BLaER1 treated with 17β-estradiol and CSF1 and Interleukin-3, amounts not matched to agents 10 nM and 100 nM (cell line): ENCODE measurements around the gene BDKRB2.

Source experiments
- H3K27ac ChIP-seq, 11 experiments: shearing (Covaris generic); formaldehyde crosslinking; 2 replicates each; pipeline ENCODE4 v1.8.1; 2022
- H3K27me3 ChIP-seq, 11 experiments: shearing (Covaris generic); formaldehyde crosslinking; 2 replicates each; pipeline ENCODE4 v1.8.1; 2022
- H3K36me3 ChIP-seq, 11 experiments: shearing (Covaris generic); formaldehyde crosslinking; 2 replicates each; pipeline ENCODE4 v1.8.1; 2022
- H3K4me1 ChIP-seq, 10 experiments: shearing (Covaris generic); formaldehyde crosslinking; 2 replicates each; pipeline ENCODE4 v1.8.1; 2022
- H3K4me2 ChIP-seq, 11 experiments: shearing (Covaris generic); formaldehyde crosslinking; 2 replicates each; pipeline ENCODE4 v1.8.1; 2022
- H3K4me3 ChIP-seq, 10 experiments: shearing (Covaris generic); formaldehyde crosslinking; 2 replicates each; pipeline ENCODE4 v1.8.1; 2022
- H3K9ac ChIP-seq, 11 experiments: shearing (Covaris generic); formaldehyde crosslinking; 2 replicates each; pipeline ENCODE4 v1.8.1; 2022
- H3K9me3 ChIP-seq, 11 experiments: shearing (Covaris generic); formaldehyde crosslinking; replicated peaks in 1 of 11; 2 replicates each; pipeline ENCODE4 v1.8.1; 2022
- H4K20me1 ChIP-seq, 11 experiments: shearing (Covaris generic); formaldehyde crosslinking; 2 replicates each; pipeline ENCODE4 v1.8.1; 2022
- Cebpa-rat ChIP-seq, 11 experiments: shearing (Covaris generic); IDR thresholded peaks; 2 replicates each; pipeline ENCODE4 v1.8.1; 2022

The BDKRB2 gene

GRCh38 chr14:96194657-96195431, 9.8 kb upstream of the BDKRB2 start:
- no peaks in the 10 kb centered on the region for H3K27me3 ChIP-seq
- H3K4me1 ChIP-seq: peaks cover 24 to 55% (median 47%) of the 10 kb centered on the region in 10 experiments
- TF ChIP-seq Cebpa-rat (IDR thresholded peaks at IDR 0.05): peak in 5 of 11 experiments; percentile 25 to 71 (median 33); a peak in 6 of 22 replicates
- H4K20me1 ChIP-seq: no peaks in the 10 kb centered on the region; a peak in 1 of 22 replicates
- H3K36me3 ChIP-seq: no peaks in the 10 kb centered on the region
- H3K4me2 ChIP-seq: peak overlapping the region; percentile 7 to 67 (median 38); a peak in 17 of 22 replicates
- H3K9me3 ChIP-seq: peaks cover 4 to 14% (median 9%) of the 10 kb centered on the region in 11 experiments; a peak in 12 of 22 replicates
- H3K9ac ChIP-seq: peak overlapping the region in 2 of 11 experiments; percentile 36 to 46; a peak in 2 of 22 replicates
- no peak overlapping the region for H3K4me3 ChIP-seq
- peak overlapping the region in 7 of 11 experiments; percentile 5 to 66 (median 46); a peak in 9 of 22 replicates for H3K27ac ChIP-seq

- no peaks in the 10 kb centered on the region; a peak in 1 of 22 replicates for H4K20me1 ChIP-seq
- no peaks in the 10 kb centered on the region for H3K27me3 ChIP-seq
- TF ChIP-seq Cebpa-rat (IDR thresholded peaks at IDR 0.05): no peak
- H3K4me1 ChIP-seq: peaks cover 24 to 55% (median 47%) of the 10 kb centered on the region in 10 experiments
- H3K36me3 ChIP-seq: no peaks in the 10 kb centered on the region
- H3K4me3 ChIP-seq: no peak overlapping the region
- peak overlapping the region in 6 of 11 experiments; percentile 40 to 66 (median 48); a peak in 9 of 22 replicates for H3K27ac ChIP-seq
- H3K9me3 ChIP-seq: peaks cover 4 to 14% (median 9%) of the 10 kb centered on the region in 11 experiments; a peak in 12 of 22 replicates
- H3K9ac ChIP-seq: 0 out of 22 replicates have a peak overlapping the region, but pooled peaks of 1 of the 11 experiments have one; percentile 36
- peak overlapping the region in 6 of 11 experiments; percentile 38 to 67 (median 58); a peak in 5 of 22 replicates for H3K4me2 ChIP-seq
Observed at GRCh38 chr14:96195441-96196081, 9.1 kb upstream of the BDKRB2 start.

- Histone ChIP-seq H3K4me1 (peaks cover 24 to 55% (median 48%) of the 10 kb centered on the region in 10 experiments), H3K4me2 (peak overlapping the region in 9 of 11 experiments; percentile 53 to 89 (median 77); a peak in 13 of 22 replicates), H3K9me3 (peaks cover 4 to 14% (median 9%) of the 10 kb centered on the region in 11 experiments; a peak in 12 of 22 replicates)
Observed at GRCh38 chr14:96197163-96197852, 7.3 kb upstream of the BDKRB2 start.

GRCh38 chr14:96197969-96198368, 6.7 kb upstream of the BDKRB2 start:
- H3K27ac ChIP-seq: peak overlapping the region in 8 of 11 experiments; percentile 34 to 73 (median 54); a peak in 9 of 22 replicates
- no peaks in the 10 kb centered on the region; a peak in 1 of 22 replicates for H4K20me1 ChIP-seq
- H3K4me2 ChIP-seq: peak overlapping the region; percentile 43 to 89 (median 76); a peak in 20 of 22 replicates

More at GRCh38 chr14:96197163-96197852, 7.3 kb upstream of the BDKRB2 start:
- Histone ChIP-seq H4K20me1 (no peaks in the 10 kb centered on the region; a peak in 1 of 22 replicates), H3K27me3 (no peaks in the 10 kb centered on the region), H3K27ac (peak overlapping the region in 7 of 11 experiments; percentile 34 to 73 (median 59); a peak in 8 of 22 replicates), H3K4me3 (no peak overlapping the region), H3K36me3 (no peaks in the 10 kb centered on the region), H3K9ac (no peak overlapping the region)
- TF ChIP-seq Cebpa-rat (IDR thresholded peaks at IDR 0.05): no peak

GRCh38 chr14:96198430-96199130, 6.1 kb upstream of the BDKRB2 start:
- no peak for TF ChIP-seq Cebpa-rat (IDR thresholded peaks at IDR 0.05)
- H3K4me3 ChIP-seq: peak overlapping the region in 4 of 10 experiments; percentile 22 to 51 (median 34); a peak in 6 of 20 replicates
- peak overlapping the region; percentile 43 to 89 (median 76) for H3K4me2 ChIP-seq
- H3K27ac ChIP-seq: peak overlapping the region in 8 of 11 experiments; percentile 34 to 73 (median 54); a peak in 15 of 22 replicates
- H3K9ac ChIP-seq: peak overlapping the region in 8 of 11 experiments; percentile 4 to 47 (median 29); a peak in 3 of 22 replicates
- no peaks in the 10 kb centered on the region for H3K36me3 ChIP-seq
- peaks cover 4 to 14% (median 9%) of the 10 kb centered on the region in 11 experiments; a peak in 12 of 22 replicates for H3K9me3 ChIP-seq
- H3K4me1 ChIP-seq: peaks cover 25 to 53% (median 46%) of the 10 kb centered on the region in 10 experiments
- no peaks in the 10 kb centered on the region; a peak in 1 of 22 replicates for H4K20me1 ChIP-seq
- H3K27me3 ChIP-seq: no peaks in the 10 kb centered on the region

More at GRCh38 chr14:96197969-96198368, 6.7 kb upstream of the BDKRB2 start:
- no peak for TF ChIP-seq Cebpa-rat (IDR thresholded peaks at IDR 0.05)
- Histone ChIP-seq H3K27me3 (no peaks in the 10 kb centered on the region), H3K4me1 (peaks cover 24 to 55% (median 48%) of the 10 kb centered on the region in 10 experiments), H3K9me3 (peaks cover 4 to 14% (median 9%) of the 10 kb centered on the region in 11 experiments; a peak in 12 of 22 replicates), H3K4me3 (no peak overlapping the region), H3K9ac (peak overlapping the region in 3 of 11 experiments; percentile 4 to 29 (median 29); a peak in 2 of 22 replicates), H3K36me3 (no peaks in the 10 kb centered on the region)

GRCh38 chr14:96201157-96201556, 3.5 kb upstream of the BDKRB2 start:
- no peak for TF ChIP-seq Cebpa-rat (IDR thresholded peaks at IDR 0.05)
- Histone ChIP-seq H3K4me2 (no peak overlapping the region), H3K9me3 (peaks cover 2 to 5% (median 3%) of the 10 kb centered on the region in 11 experiments; a peak in 12 of 22 replicates), H3K4me3 (no peak overlapping the region), H3K36me3 (no peaks in the 10 kb centered on the region), H3K27me3 (no peaks in the 10 kb centered on the region; a peak in 1 of 22 replicates), H3K9ac (no peak overlapping the region), H3K4me1 (peaks cover 36 to 59% (median 51%) of the 10 kb centered on the region in 10 experiments), H4K20me1 (peaks cover 0 to 6% (median 0%) of the 10 kb centered on the region in 11 experiments; a peak in 1 of 22 replicates), H3K27ac (0 out of 22 replicates have a peak overlapping the region, but pooled peaks of 1 of the 11 experiments have one; percentile 9)

GRCh38 chr14:96201965-96202364, 2.7 kb upstream of the BDKRB2 start:
- Histone ChIP-seq H3K9me3 (no peaks in the 10 kb centered on the region), H3K27ac (no peak overlapping the region), H3K9ac (no peak overlapping the region), H3K4me2 (no peak overlapping the region), H3K27me3 (no peaks in the 10 kb centered on the region; a peak in 1 of 22 replicates), H3K36me3 (no peaks in the 10 kb centered on the region), H3K4me1 (peaks cover 36 to 54% (median 47%) of the 10 kb centered on the region in 10 experiments), H4K20me1 (peaks cover 0 to 6% (median 0%) of the 10 kb centered on the region in 11 experiments; a peak in 1 of 22 replicates), H3K4me3 (no peak overlapping the region)
- TF ChIP-seq Cebpa-rat (IDR thresholded peaks at IDR 0.05): no peak
